Measurements from ENCODE around the gene GLRX3.

GRCh38 chr10:130202984-130203621 lies 66.9 kb downstream of the GLRX3 start:
- TF ChIP-seq, protein P1, sequence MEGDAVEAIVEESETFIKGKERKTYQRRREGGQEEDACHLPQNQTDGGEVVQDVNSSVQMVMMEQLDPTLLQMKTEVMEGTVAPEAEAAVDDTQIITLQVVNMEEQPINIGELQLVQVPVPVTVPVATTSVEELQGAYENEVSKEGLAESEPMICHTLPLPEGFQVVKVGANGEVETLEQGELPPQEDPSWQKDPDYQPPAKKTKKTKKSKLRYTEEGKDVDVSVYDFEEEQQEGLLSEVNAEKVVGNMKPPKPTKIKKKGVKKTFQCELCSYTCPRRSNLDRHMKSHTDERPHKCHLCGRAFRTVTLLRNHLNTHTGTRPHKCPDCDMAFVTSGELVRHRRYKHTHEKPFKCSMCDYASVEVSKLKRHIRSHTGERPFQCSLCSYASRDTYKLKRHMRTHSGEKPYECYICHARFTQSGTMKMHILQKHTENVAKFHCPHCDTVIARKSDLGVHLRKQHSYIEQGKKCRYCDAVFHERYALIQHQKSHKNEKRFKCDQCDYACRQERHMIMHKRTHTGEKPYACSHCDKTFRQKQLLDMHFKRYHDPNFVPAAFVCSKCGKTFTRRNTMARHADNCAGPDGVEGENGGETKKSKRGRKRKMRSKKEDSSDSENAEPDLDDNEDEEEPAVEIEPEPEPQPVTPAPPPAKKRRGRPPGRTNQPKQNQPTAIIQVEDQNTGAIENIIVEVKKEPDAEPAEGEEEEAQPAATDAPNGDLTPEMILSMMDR (IDR thresholded peaks at IDR 0.05) = no peak
- no peak for TF ChIP-seq POLR2A (IDR thresholded peaks at IDR 0.05)
